Measurements from ENCODE around the gene ZNF282. TPM values are rescaled to one million over a fixed set of nuclear protein-coding genes. Genes with fewer than 3 reads are reported as not detected.
A peak's percentile ranks its signal among the peaks of the same experiment; 100 is the strongest.

ZNF282 gene
- total and polyA plus RNA-seq, 5 donors from 2014 or later: 0.83 to 18.6 (median 1.4) TPM

DNA sequence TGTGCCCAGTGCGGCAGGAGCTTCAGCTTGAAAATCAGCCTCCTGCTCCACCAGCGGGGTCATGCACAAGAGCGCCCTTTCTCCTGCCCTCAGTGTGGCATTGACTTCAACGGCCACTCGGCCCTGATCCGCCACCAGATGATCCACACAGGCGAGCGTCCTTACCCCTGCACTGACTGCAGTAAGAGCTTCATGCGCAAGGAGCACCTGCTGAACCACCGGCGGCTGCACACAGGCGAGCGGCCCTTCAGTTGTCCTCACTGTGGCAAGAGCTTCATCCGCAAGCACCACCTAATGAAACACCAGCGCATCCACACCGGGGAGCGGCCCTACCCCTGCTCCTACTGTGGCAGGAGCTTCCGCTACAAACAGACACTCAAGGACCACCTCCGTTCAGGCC lies 16.1 kb upstream of the ZNF282 start:
- Mint-ChIP-seq H3K36me3 (peaks cover 40% of the 10 kb centered on the region), H3K27me3 (no peaks in the 10 kb centered on the region), H3K27ac (no peak overlapping the region), H3K4me1 (peaks cover 0 to 4% (median 0%) of the 10 kb centered on the region in 4 donors), H3K4me3 (no peak overlapping the region), H3K9me3 (no peaks in the 10 kb centered on the region)
- Histone ChIP-seq H3K4me1 (ENCODE audit: control insufficient read depth, insufficient read depth, low read length, poor library complexity, severe bottlenecking) (no peaks in the 10 kb centered on the region), H3K27ac (ENCODE audit: insufficient read depth, low read length, poor library complexity, severe bottlenecking) (no peak overlapping the region), H3K36me3 (ENCODE audit: control insufficient read depth, insufficient read depth, low read length) (peaks cover 57% of the 10 kb centered on the region), H3K4me3 (ENCODE audit: low read depth, low read length) (no peak overlapping the region), H3K27me3 (ENCODE audit: control insufficient read depth, insufficient read depth, low read length) (no peaks in the 10 kb centered on the region), H3K9me3 (ENCODE audit: control insufficient read depth in 2 of 2, low read length in 2 of 2) (no peaks in the 10 kb centered on the region)
- no peak for ATAC-seq (ENCODE audit: low read depth in 2 of 2)
- no peak for DNase-seq

DNA sequence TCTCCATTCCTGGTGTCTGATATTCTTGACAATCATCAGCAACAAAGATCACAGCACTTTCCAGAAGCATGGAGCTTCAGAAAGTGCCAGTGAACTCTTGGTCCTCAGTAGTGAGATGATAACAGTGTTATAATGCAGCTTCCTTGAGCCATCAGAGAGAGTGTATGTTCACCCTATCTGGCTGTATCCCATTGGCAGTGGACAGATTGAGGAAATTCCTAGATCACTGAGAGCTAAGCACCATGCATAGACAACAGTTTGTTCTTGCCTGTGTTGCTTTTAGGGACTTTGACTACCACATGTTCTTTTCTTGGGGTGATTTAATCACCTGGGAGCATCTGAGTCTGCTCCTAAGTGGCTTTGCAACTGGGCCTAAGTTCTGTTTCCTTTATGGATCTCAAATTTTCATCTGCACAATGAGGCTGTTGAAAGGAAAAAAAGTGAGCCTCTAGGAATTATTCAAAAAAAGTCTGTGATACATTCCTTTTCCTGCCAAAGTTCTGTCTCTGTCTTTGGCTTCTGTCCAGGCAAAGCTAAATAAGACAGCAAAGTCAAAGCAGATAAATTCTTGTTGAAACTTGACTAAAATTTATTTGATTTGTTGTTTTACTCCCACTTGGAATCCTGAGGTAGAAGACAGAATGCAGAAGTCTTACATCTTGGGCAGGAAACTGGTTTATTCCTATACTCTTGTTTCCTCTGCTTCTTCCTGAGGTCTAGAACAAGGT lies 14.5 kb upstream of the ZNF282 start:
- no peaks in the 10 kb centered on the region for H3K27me3 Mint-ChIP-seq
- no peak overlapping the region for H3K4me3 Mint-ChIP-seq
- Histone ChIP-seq H3K4me3 (ENCODE audit: low read depth, low read length) (no peak overlapping the region), H3K9me3 (ENCODE audit: control insufficient read depth in 2 of 2, low read length in 2 of 2) (no peaks in the 10 kb centered on the region), H3K27me3 (ENCODE audit: control insufficient read depth, insufficient read depth, low read length) (no peaks in the 10 kb centered on the region), H3K36me3 (ENCODE audit: control insufficient read depth, insufficient read depth, low read length) (peaks cover 48% of the 10 kb centered on the region), H3K27ac (ENCODE audit: insufficient read depth, low read length, poor library complexity, severe bottlenecking) (no peak overlapping the region), H3K4me1 (ENCODE audit: control insufficient read depth, insufficient read depth, low read length, poor library complexity, severe bottlenecking) (no peaks in the 10 kb centered on the region)
- H3K9me3 Mint-ChIP-seq: no peaks in the 10 kb centered on the region
- H3K36me3 Mint-ChIP-seq: peaks cover 40% of the 10 kb centered on the region
- ATAC-seq (ENCODE audit: low read depth in 2 of 2): no peak
- DNase-seq: no peak
- peaks cover 0 to 4% (median 0%) of the 10 kb centered on the region in 4 donors for H3K4me1 Mint-ChIP-seq
- peak overlapping the region in 1 of 3 donors; percentile 56 for H3K27ac Mint-ChIP-seq

DNA sequence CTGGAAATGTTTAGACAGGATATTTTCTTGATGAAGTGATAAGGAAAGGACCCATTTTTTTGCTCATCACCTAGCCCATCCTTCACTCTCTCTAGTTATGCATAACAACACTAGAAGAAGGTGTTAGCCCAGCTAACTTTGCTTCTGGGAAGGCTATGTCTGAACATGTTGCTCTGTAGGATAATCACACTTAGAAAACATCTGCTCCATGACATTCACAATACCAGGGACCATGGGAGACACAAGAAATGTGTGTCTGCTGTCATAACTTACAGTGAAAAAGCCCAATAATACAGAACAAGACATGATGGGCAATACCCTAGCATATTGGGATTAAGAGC lies 13.9 kb upstream of the ZNF282 start:
- Histone ChIP-seq H3K36me3 (ENCODE audit: control insufficient read depth, insufficient read depth, low read length) (peaks cover 47% of the 10 kb centered on the region), H3K4me1 (ENCODE audit: control insufficient read depth, insufficient read depth, low read length, poor library complexity, severe bottlenecking) (no peaks in the 10 kb centered on the region), H3K27ac (ENCODE audit: insufficient read depth, low read length, poor library complexity, severe bottlenecking) (no peak overlapping the region), H3K27me3 (ENCODE audit: control insufficient read depth, insufficient read depth, low read length) (no peaks in the 10 kb centered on the region), H3K4me3 (ENCODE audit: low read depth, low read length) (no peak overlapping the region), H3K9me3 (ENCODE audit: control insufficient read depth in 2 of 2, low read length in 2 of 2) (no peaks in the 10 kb centered on the region)
- peak overlapping the region in 1 of 3 donors; percentile 56 for H3K27ac Mint-ChIP-seq
- no peaks in the 10 kb centered on the region for H3K9me3 Mint-ChIP-seq
- DNase-seq: no peak
- H3K4me1 Mint-ChIP-seq: peaks cover 0 to 2% (median 0%) of the 10 kb centered on the region in 4 donors
- no peak overlapping the region for H3K4me3 Mint-ChIP-seq
- no peak for ATAC-seq (ENCODE audit: low read depth in 2 of 2)
- H3K36me3 Mint-ChIP-seq: peaks cover 37% of the 10 kb centered on the region
- H3K27me3 Mint-ChIP-seq: no peaks in the 10 kb centered on the region

GRCh38 chr7:149184274-149184673 lies 11.1 kb upstream of the ZNF282 start:
- Histone ChIP-seq H3K36me3 (ENCODE audit: control insufficient read depth, insufficient read depth, low read length) (peaks cover 25% of the 10 kb centered on the region), H3K4me1 (ENCODE audit: control insufficient read depth, insufficient read depth, low read length, poor library complexity, severe bottlenecking) (no peaks in the 10 kb centered on the region), H3K4me3 (ENCODE audit: low read depth, low read length) (no peak overlapping the region), H3K9me3 (ENCODE audit: control insufficient read depth in 2 of 2, low read length in 2 of 2) (no peaks in the 10 kb centered on the region), H3K27ac (ENCODE audit: insufficient read depth, low read length, poor library complexity, severe bottlenecking) (no peak overlapping the region), H3K27me3 (ENCODE audit: control insufficient read depth, insufficient read depth, low read length) (no peaks in the 10 kb centered on the region)
- H3K9me3 Mint-ChIP-seq: no peaks in the 10 kb centered on the region
- ATAC-seq (ENCODE audit: low read depth in 2 of 2): no peak
- H3K4me3 Mint-ChIP-seq: no peak overlapping the region
- H3K4me1 Mint-ChIP-seq: peaks cover 0 to 9% (median 1%) of the 10 kb centered on the region in 4 donors
- no peak overlapping the region for H3K27ac Mint-ChIP-seq
- no peaks in the 10 kb centered on the region for H3K27me3 Mint-ChIP-seq
- DNase-seq: no peak
- H3K36me3 Mint-ChIP-seq: peaks cover 14% of the 10 kb centered on the region

GRCh38 chr7:149188213-149188612 lies 7.1 kb upstream of the ZNF282 start:
- no peak overlapping the region for H3K4me3 ChIP-seq (ENCODE audit: low read depth, low read length)
- Mint-ChIP-seq H3K4me1 (peaks cover 0 to 11% (median 6%) of the 10 kb centered on the region in 4 donors), H3K27ac (peak overlapping the region in 1 of 3 donors; percentile 36), H3K4me3 (no peak overlapping the region), H3K27me3 (peaks cover 5% of the 10 kb centered on the region), H3K36me3 (no peaks in the 10 kb centered on the region), H3K9me3 (no peaks in the 10 kb centered on the region)
- H3K27me3 ChIP-seq (ENCODE audit: control insufficient read depth, insufficient read depth, low read length): no peaks in the 10 kb centered on the region
- no peaks in the 10 kb centered on the region for H3K4me1 ChIP-seq (ENCODE audit: control insufficient read depth, insufficient read depth, low read length, poor library complexity, severe bottlenecking)
- no peaks in the 10 kb centered on the region for H3K36me3 ChIP-seq (ENCODE audit: control insufficient read depth, insufficient read depth, low read length)
- H3K9me3 ChIP-seq (ENCODE audit: control insufficient read depth in 2 of 2, low read length in 2 of 2): no peaks in the 10 kb centered on the region
- H3K27ac ChIP-seq (ENCODE audit: insufficient read depth, low read length, poor library complexity, severe bottlenecking): no peak overlapping the region
- no peak for DNase-seq
- no peak for ATAC-seq (ENCODE audit: low read depth in 2 of 2)

- Mint-ChIP-seq H3K36me3 (no peaks in the 10 kb centered on the region), H3K27ac (peak overlapping the region in 1 of 3 donors; percentile 36)
Measured at GRCh38 chr7:149188637-149189259, 6.6 kb upstream of the ZNF282 start.

GRCh38 chr7:149191851-149192250 lies 3.5 kb upstream of the ZNF282 start:
- DNase-seq: no peak
- Mint-ChIP-seq H3K27me3 (peaks cover 5% of the 10 kb centered on the region), H3K9me3 (no peaks in the 10 kb centered on the region), H3K27ac (no peak overlapping the region), H3K4me3 (peak overlapping the region in 2 of 4 donors; percentile 69 to 87), H3K36me3 (no peaks in the 10 kb centered on the region), H3K4me1 (peaks cover 4 to 26% (median 12%) of the 10 kb centered on the region in 4 donors)
- Histone ChIP-seq H3K27me3 (ENCODE audit: control insufficient read depth, insufficient read depth, low read length) (no peaks in the 10 kb centered on the region), H3K4me3 (ENCODE audit: low read depth, low read length) (no peak overlapping the region), H3K27ac (ENCODE audit: insufficient read depth, low read length, poor library complexity, severe bottlenecking) (no peak overlapping the region), H3K4me1 (ENCODE audit: control insufficient read depth, insufficient read depth, low read length, poor library complexity, severe bottlenecking) (peaks cover 16% of the 10 kb centered on the region), H3K9me3 (ENCODE audit: control insufficient read depth in 2 of 2, low read length in 2 of 2) (no peaks in the 10 kb centered on the region), H3K36me3 (ENCODE audit: control insufficient read depth, insufficient read depth, low read length) (no peaks in the 10 kb centered on the region)
- ATAC-seq (ENCODE audit: low read depth in 2 of 2): no peak

More at GRCh38 chr7:149188637-149189259, 6.6 kb upstream of the ZNF282 start:
- Mint-ChIP-seq H3K4me3 (no peak overlapping the region), H3K27me3 (peaks cover 5% of the 10 kb centered on the region), H3K4me1 (peaks cover 0 to 12% (median 6%) of the 10 kb centered on the region in 4 donors), H3K9me3 (no peaks in the 10 kb centered on the region)
- DNase-seq: no peak
- Histone ChIP-seq H3K9me3 (ENCODE audit: control insufficient read depth in 2 of 2, low read length in 2 of 2) (no peaks in the 10 kb centered on the region), H3K36me3 (ENCODE audit: control insufficient read depth, insufficient read depth, low read length) (no peaks in the 10 kb centered on the region), H3K27me3 (ENCODE audit: control insufficient read depth, insufficient read depth, low read length) (no peaks in the 10 kb centered on the region), H3K4me1 (ENCODE audit: control insufficient read depth, insufficient read depth, low read length, poor library complexity, severe bottlenecking) (no peaks in the 10 kb centered on the region), H3K4me3 (ENCODE audit: low read depth, low read length) (no peak overlapping the region), H3K27ac (ENCODE audit: insufficient read depth, low read length, poor library complexity, severe bottlenecking) (no peak overlapping the region)
- ATAC-seq (ENCODE audit: low read depth in 2 of 2): no peak
